Hematopoietic multipotent progenitor cell treated with erythropoietin and hydrocortisone succinate and interleukin-3 and kit ligand, for 8 days (in vitro differentiated cells): Measurements from ENCODE around the gene BRAF.
"Not testable (repeated sequence)": the region's sequence is repeated elsewhere in the genome, so short reads cannot be mapped to it uniquely, and the experiment has no call there.

Experiments used
- DNase-seq: peaks from one replicate; pipeline ENCODE4 v3.0.0-alpha.2; 2015

BRAF gene

GRCh38 chr7:140917258-140917657 is 7.5 kb downstream of the BRAF start:
- no peak for DNase-seq

DNA sequence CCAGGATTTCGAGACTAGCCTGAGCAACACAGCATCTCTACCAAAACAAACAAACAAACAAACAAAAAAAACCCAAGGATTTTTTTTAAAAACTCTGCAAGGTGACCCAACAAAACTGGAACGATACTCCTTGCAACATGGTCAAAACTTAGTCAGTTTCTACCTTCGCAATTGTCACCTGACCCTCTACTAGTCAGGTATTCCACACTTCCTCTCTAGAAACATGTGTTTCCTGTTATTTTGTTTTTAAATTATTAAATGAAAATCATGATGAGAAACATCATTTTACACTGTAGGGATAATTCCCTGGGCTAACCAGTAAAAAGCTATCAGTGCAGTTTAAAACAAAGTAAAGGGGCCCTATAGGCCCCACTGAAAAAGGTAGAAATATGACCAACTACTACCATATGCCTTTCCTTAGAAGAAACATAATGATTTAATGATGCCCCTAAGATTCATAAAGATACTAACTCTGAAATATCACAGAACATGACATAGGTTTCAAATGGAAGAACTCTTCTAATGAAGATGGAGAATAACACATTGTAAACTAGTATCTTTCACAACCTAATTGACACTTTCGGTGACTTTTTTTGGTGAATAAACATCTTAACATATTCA is 8.7 kb downstream of the BRAF start:
- no peak for DNase-seq

GRCh38 chr7:140914083-140914482 is 10.6 kb downstream of the BRAF start:
- no peak for DNase-seq

- not testable (repeated sequence) for DNase-seq
Measured at GRCh38 chr7:140913596-140913928, 11.2 kb downstream of the BRAF start.

GRCh38 chr7:140911746-140912145 is 13.0 kb downstream of the BRAF start:
- DNase-seq, result no peak

- no peak for DNase-seq
Measured at GRCh38 chr7:140909476-140910161, 15.1 kb downstream of the BRAF start.

DNA sequence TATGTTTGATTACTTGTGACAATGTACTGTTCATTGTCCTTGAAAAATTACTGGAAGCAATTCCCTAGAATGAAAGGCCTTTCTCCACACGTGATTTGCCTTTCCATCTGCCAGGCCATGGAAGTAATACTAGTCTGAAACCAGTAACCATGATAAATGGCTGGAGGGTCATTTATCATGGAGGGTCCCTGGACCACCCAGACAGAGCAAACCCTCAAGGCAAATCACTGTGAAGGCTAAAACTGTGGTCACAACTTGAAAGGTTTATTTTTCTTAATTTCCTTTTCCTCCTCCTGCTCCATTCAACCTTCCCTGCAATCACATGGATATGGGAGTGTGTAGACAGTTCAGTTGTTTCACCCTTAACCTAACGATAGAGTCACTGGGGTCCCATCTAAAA is 16.4 kb downstream of the BRAF start:
- DNase-seq, result no peak

- DNase-seq, result no peak
Measured at GRCh38 chr7:140903741-140904480, 20.8 kb downstream of the BRAF start.

DNA sequence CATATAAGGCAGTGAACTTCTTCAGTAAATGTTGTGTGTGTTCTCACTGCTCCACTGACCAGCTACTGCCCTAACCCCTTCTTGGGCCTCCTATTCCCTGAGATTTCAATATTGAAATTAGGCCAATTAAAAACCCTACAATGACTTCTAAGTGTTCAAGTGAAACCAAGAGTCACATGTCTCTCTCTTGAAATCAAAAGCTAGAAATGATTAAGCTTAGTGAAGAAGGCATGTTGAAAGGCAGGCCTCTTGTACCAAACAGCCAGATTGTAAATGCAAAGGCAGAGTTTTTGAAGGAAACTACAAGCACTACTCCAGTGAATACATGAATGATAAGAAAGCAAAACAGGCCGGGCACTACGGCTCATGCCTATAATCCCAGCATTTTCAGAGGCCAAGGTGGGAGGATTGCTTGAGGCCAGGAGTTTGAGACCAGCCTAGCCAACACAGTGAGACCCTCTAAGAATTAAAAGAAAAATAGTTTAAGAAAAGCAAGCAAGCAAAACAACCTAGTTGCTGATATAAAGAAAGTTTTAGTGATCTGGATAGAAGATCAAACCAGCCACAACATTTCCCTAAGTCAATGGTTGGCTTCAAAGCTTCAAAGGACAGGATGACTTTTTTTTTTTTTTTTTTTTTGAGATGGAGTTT is 22.3 kb downstream of the BRAF start:
- DNase-seq, result no peak

GRCh38 chr7:140901941-140902302 is 22.8 kb downstream of the BRAF start:
- DNase-seq, result no peak

DNA sequence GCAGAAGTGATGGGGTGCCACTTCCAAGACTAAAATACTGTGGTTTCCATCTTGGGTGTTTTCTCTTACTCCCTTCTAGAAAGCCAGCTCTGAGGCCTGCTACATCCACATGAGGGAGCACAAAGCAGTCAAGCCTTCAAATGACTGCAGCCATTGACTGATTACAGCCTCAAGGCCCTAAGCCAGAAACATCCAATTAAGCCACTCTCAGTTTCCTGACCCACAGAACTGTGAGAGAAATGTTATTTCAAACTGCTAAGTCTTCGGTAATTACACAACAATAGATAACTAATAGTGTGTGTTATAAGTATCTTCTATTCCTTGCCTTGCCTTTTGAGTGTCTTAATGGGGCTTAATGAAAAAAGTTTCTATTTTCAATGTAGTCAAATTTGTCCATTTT is 24.8 kb downstream of the BRAF start:
- DNase-seq, result no peak

DNA sequence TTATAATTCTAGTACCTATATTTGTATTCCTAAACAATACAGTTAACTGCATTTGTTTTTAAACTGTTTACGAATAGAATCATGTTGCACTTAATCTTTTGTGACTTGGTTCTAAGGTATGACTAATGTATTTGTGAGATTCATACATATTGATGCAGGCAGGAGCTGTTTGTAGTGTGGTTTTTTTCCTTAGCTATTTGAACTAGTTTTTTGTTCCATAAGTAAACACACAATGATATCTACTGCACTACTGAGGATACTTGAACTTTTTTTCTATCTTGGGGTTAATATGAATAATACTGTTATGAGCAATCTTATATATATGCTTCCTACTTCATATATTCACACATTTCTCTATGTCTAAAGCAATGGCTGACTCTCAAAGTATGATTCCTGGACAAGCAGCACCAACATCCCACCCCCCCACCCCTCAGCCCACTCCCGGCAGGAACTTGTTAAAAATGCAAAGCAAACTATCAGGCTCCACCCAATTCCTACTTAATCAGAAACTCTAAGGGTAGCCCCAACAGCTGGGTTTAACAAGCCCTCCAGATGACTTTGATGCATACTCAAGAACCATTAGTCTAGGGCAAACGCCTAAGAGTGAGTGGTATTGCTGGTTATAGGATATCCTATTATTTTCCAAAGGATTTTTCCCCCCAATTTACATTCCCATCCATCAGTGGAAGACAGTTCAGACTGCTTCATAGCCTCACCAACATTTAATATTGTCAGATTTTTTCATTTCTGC is 25.8 kb downstream of the BRAF start:
- no peak for DNase-seq

DNA sequence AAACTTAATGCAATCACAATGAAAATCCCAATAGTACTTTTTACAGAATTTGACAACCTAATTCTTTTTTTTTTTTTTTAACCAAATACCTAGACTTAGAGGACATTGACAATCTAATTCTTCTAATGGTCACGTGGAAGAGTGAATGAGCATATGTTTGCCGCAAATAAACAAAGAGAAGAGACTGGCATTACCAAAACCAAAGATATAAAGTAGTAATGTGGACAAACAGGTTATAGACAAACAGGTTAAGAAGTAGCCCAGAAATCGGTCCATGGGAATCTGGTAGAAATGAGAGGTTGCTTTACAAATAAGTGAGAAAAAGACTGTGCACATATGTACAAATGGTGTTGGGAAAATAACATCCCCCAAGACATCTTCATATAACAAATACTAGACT is 27.7 kb downstream of the BRAF start:
- DNase-seq, result no peak

DNA sequence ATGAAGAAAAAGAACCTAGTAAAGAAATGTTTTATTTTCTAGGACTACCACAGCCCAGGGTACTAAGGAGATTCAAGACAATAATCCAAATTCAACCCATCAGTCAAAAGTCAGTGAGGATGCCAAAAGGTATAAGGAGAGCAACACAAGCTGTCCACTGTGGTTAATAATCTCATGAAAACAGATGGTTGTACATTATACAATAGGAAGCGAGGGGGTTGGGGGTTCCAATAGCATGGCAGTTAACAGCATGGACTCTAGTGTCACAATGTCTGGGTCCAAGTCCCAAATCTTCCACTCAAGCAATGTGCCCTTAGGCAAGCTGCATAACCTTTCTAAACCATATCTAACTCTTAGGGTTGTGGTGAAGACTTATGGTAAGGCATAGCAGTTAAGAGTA is 35.1 kb downstream of the BRAF start:
- peak; percentile 83 for DNase-seq

GRCh38 chr7:140889150-140889549 is 35.6 kb downstream of the BRAF start:
- DNase-seq, result no peak

- no peak for DNase-seq
Measured at GRCh38 chr7:140888087-140888486, 36.6 kb downstream of the BRAF start.

- no peak for DNase-seq
Measured at GRCh38 chr7:140885735-140886334, 38.9 kb downstream of the BRAF start.

- DNase-seq, result no peak
Measured at GRCh38 chr7:140883378-140883777, 41.4 kb downstream of the BRAF start.

- DNase-seq, result not testable (repeated sequence)
Measured at GRCh38 chr7:140882834-140883233, 41.9 kb downstream of the BRAF start.

DNA sequence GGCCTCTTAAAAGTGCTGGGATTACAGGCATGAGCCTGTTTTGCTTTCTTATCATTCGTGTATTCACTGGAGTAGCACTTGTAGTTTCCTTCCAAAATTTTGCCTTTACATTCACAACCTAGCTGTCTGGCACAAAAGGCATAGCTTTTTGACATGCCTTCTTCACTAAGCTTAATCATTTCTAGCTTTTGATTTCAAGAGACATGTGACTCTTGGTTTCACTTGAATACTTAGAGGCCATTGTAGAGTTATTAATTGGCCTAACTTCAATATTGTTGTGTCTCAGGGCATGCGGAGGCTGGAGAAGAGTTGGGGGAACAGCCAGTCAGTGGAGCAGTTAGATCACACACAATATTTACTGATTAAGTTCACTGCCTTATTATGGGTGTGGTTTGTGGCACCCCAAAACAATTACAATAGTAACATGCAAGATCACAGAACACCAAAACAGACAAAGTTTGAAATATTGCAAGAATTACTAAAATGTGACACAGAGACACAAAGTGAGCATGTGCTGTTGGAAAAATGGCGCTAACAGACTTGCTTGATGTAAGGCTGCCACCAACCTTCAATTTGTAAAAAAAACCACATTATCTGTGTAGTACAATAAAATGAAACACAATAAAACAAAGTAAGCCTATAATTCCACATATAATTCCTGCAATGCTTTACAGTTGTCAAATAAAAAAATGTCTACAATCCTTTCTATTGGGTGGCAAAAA is 43.1 kb downstream of the BRAF start:
- DNase-seq, result peak; percentile 12

DNA sequence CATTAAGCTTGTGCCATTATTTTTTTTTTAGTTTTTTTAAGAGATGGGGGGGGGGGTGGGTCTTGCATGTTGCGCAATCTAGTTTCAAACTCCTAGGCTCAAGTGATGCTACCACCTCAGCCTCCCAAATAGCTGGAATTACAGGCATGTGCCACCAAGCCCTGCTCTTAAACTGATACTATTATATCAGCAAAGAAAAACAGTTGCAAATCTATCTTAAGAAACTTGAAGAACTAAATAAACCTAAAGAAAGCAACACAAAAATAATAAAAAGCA is 47.5 kb downstream of the BRAF start:
- no peak for DNase-seq

- peak; percentile 16 for DNase-seq
Measured at GRCh38 chr7:140876519-140877248, 48.0 kb downstream of the BRAF start.
